Skin of body (tissue), 2 donors: ENCODE results near the gene MGAT4A. TPM values are rescaled to one million over a fixed set of nuclear protein-coding genes. Genes with fewer than 3 reads are reported as not detected.
"Not testable (repeated sequence)": the region's sequence is repeated elsewhere in the genome, so short reads cannot be mapped to it uniquely, and the experiment has no call there.

Experiments
- DNase-seq: peaks from one replicate; lab custom pipeline; 2025; lab: John Stamatoyannopoulos, UW
- total RNA-seq: library from RNA; depleted of rRNA; stranded (reverse); fragments of >200 nt; gene quantifications from one replicate; pipeline ENCODE4 v1.2.3, GENCODE V29; 2014

The MGAT4A gene
- total RNA-seq, 1 donor from 2014 or later = 8.5 TPM

- no peak for DNase-seq
These were observed 123.2 kb downstream of the MGAT4A start for GRCh38 chr2:98607741-98608115.

- no peak for DNase-seq
These were observed 123.8 kb downstream of the MGAT4A start for GRCh38 chr2:98607104-98607503.

GRCh38 chr2:98606431-98606830 is 124.5 kb downstream of the MGAT4A start:
- no peak for DNase-seq

GRCh38 chr2:98605076-98605475 is 125.9 kb downstream of the MGAT4A start:
- no peak for DNase-seq

GRCh38 chr2:98604547-98604946 is 126.4 kb downstream of the MGAT4A start:
- DNase-seq = peak; percentile 32

GRCh38 chr2:98601532-98602132 is 129.3 kb downstream of the MGAT4A start:
- DNase-seq = no peak

- DNase-seq = no peak
These were observed 132.0 kb downstream of the MGAT4A start for GRCh38 chr2:98598781-98599428.

GRCh38 chr2:98594665-98595064 is 136.3 kb downstream of the MGAT4A start:
- DNase-seq = not testable (repeated sequence)

GRCh38 chr2:98592565-98592964 is 138.4 kb downstream of the MGAT4A start:
- DNase-seq = no peak

- no peak for DNase-seq
These were observed 141.4 kb downstream of the MGAT4A start for GRCh38 chr2:98589489-98589888.

- DNase-seq = no peak
These were observed 142.0 kb downstream of the MGAT4A start for GRCh38 chr2:98588880-98589431.

GRCh38 chr2:98586551-98587140 is 144.3 kb downstream of the MGAT4A start:
- no peak for DNase-seq

- DNase-seq = no peak
These were observed 145.5 kb downstream of the MGAT4A start for GRCh38 chr2:98585386-98585785.

- no peak for DNase-seq
These were observed 146.9 kb downstream of the MGAT4A start for GRCh38 chr2:98583816-98584618.

GRCh38 chr2:98583276-98583675 is 147.7 kb downstream of the MGAT4A start:
- no peak for DNase-seq

GRCh38 chr2:98582523-98582922 is 148.4 kb downstream of the MGAT4A start:
- no peak for DNase-seq

GRCh38 chr2:98580656-98581284 is 150.2 kb downstream of the MGAT4A start:
- no peak for DNase-seq

- no peak for DNase-seq
These were observed 151.0 kb downstream of the MGAT4A start for GRCh38 chr2:98579926-98580325.

GRCh38 chr2:98578231-98578630 is 152.7 kb downstream of the MGAT4A start:
- DNase-seq = no peak

GRCh38 chr2:98577313-98577712 is 153.6 kb downstream of the MGAT4A start:
- DNase-seq = no peak

GRCh38 chr2:98576666-98577312 is 154.1 kb downstream of the MGAT4A start:
- no peak for DNase-seq
